Cardiac fibroblast (primary cell): ENCODE results near the gene MYLK4.

Experiments used
- DNase-seq, 2 donors: peaks; one replicate each; pipeline versions ENCODE4 v3.0.0 to v3.0.0-alpha.2; 2010; ENCODE audit warnings: low read depth in 2 of 2
- H3K4me3 ChIP-seq, 2 donors: replicated peaks in 1 of 2; 1 replicate in 1 of 2; 2 replicates in 1 of 2; pipeline ENCODE4 v1.5.1; 2011; ENCODE audit warnings: low read depth in 2 of 2, low read length in 2 of 2, mild to moderate bottlenecking in 2 of 2, moderate library complexity in 1 of 2
- CTCF ChIP-seq: IDR thresholded peaks from one replicate; pipeline ENCODE4 v1.5.1; 2011; ENCODE audit warnings: low read depth, mild to moderate bottlenecking, low read length, inconsistent platforms

MYLK4 gene

GRCh38 chr6:2639167-2639566 is 111.6 kb downstream of the MYLK4 start:
- no peak overlapping the region for H3K4me3 ChIP-seq
- no peak for DNase-seq
- no peak for TF ChIP-seq CTCF

GRCh38 chr6:2636672-2637071 is 114.0 kb downstream of the MYLK4 start:
- TF ChIP-seq CTCF: no peak

GRCh38 chr6:2635911-2636310 is 114.8 kb downstream of the MYLK4 start:
- no peak for TF ChIP-seq CTCF
- no peak for DNase-seq
- no peak overlapping the region for H3K4me3 ChIP-seq

More at GRCh38 chr6:2636672-2637071, 114.0 kb downstream of the MYLK4 start:
- no peak for DNase-seq
- H3K4me3 ChIP-seq: no peak overlapping the region

GRCh38 chr6:2634139-2634964 is 116.4 kb downstream of the MYLK4 start:
- peak; percentile 90 to 94 for DNase-seq
- peak overlapping the region; percentile 31 to 43 for H3K4me3 ChIP-seq
- peak; percentile 96 for TF ChIP-seq CTCF

- H3K4me3 ChIP-seq: peak overlapping the region; percentile 31 to 43
- no peak for TF ChIP-seq CTCF
- DNase-seq: no peak
Observed at GRCh38 chr6:2633736-2634135, 117.0 kb downstream of the MYLK4 start.

GRCh38 chr6:2632976-2633584 is 117.6 kb downstream of the MYLK4 start:
- DNase-seq: no peak

More at GRCh38 chr6:2632976-2633584, 117.6 kb downstream of the MYLK4 start:
- TF ChIP-seq CTCF: no peak
- no peak overlapping the region for H3K4me3 ChIP-seq
